ENCODE results near the gene AIFM3.
A peak's percentile ranks its signal among the peaks of the same experiment; 100 is the strongest.

AIFM3 gene

DNA sequence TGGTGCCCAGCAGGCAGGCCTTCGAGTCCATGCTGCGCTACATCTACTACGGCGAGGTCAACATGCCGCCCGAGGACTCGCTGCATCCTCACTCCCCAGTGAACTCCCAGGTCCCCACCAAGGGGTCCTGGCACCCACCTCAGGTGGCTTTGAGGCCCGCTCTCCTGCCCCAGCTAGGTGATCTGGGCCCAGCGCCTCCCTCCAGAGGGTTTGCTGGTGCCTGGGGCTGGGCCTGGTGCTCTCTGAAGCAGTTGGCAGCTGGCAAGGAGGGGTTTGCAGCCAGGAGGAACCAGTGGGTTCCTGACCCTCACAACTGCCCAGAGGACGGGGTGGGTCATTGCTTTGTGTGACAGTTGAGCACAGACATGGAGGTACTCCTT is 29.0 kb downstream of the AIFM3 start:
- no peak overlapping the region for H3K27ac ChIP-seq (ENCODE audit: insufficient read depth, low read length, poor library complexity, severe bottlenecking)
- H3K4me1 ChIP-seq (ENCODE audit: control insufficient read depth, insufficient read depth, low read length, poor library complexity, severe bottlenecking): peaks cover 17% of the 10 kb centered on the region
- H3K36me3 ChIP-seq (ENCODE audit: control insufficient read depth, insufficient read depth, low read length): peaks cover 45% of the 10 kb centered on the region
- no peaks in the 10 kb centered on the region for H3K9me3 ChIP-seq (ENCODE audit: control insufficient read depth, low read length)
- H3K27me3 ChIP-seq (replicated peaks; ENCODE audit: control insufficient read depth, insufficient read depth, low read length, poor library complexity, severe bottlenecking): no peaks in the 10 kb centered on the region
- no peak overlapping the region for H3K4me3 ChIP-seq (ENCODE audit: insufficient read depth, low read depth, low read length, poor library complexity, severe bottlenecking)
- no peak for DNase-seq

GRCh38 chr22:20996598-20997535 is 29.8 kb downstream of the AIFM3 start:
- no peak overlapping the region for H3K27ac ChIP-seq (ENCODE audit: insufficient read depth, low read length, poor library complexity, severe bottlenecking)
- H3K4me3 ChIP-seq (ENCODE audit: insufficient read depth, low read depth, low read length, poor library complexity, severe bottlenecking): no peak overlapping the region
- DNase-seq: no peak
- H3K36me3 ChIP-seq (ENCODE audit: control insufficient read depth, insufficient read depth, low read length): peaks cover 41% of the 10 kb centered on the region
- no peaks in the 10 kb centered on the region for H3K9me3 ChIP-seq (ENCODE audit: control insufficient read depth, low read length)
- peaks cover 18% of the 10 kb centered on the region for H3K4me1 ChIP-seq (ENCODE audit: control insufficient read depth, insufficient read depth, low read length, poor library complexity, severe bottlenecking)
- H3K27me3 ChIP-seq (replicated peaks; ENCODE audit: control insufficient read depth, insufficient read depth, low read length, poor library complexity, severe bottlenecking): no peaks in the 10 kb centered on the region

- peaks cover 18% of the 10 kb centered on the region for H3K4me1 ChIP-seq (ENCODE audit: control insufficient read depth, insufficient read depth, low read length, poor library complexity, severe bottlenecking)
- DNase-seq: no peak
- no peak overlapping the region for H3K27ac ChIP-seq (ENCODE audit: insufficient read depth, low read length, poor library complexity, severe bottlenecking)
- no peaks in the 10 kb centered on the region for H3K9me3 ChIP-seq (ENCODE audit: control insufficient read depth, low read length)
- H3K4me3 ChIP-seq (ENCODE audit: insufficient read depth, low read depth, low read length, poor library complexity, severe bottlenecking): no peak overlapping the region
- H3K36me3 ChIP-seq (ENCODE audit: control insufficient read depth, insufficient read depth, low read length): peaks cover 33% of the 10 kb centered on the region
- H3K27me3 ChIP-seq (replicated peaks; ENCODE audit: control insufficient read depth, insufficient read depth, low read length, poor library complexity, severe bottlenecking): no peaks in the 10 kb centered on the region
These were observed 30.6 kb downstream of the AIFM3 start for GRCh38 chr22:20997536-20998257.

GRCh38 chr22:20998411-20999336 is 31.6 kb downstream of the AIFM3 start:
- peaks cover 28% of the 10 kb centered on the region for H3K36me3 ChIP-seq (ENCODE audit: control insufficient read depth, insufficient read depth, low read length)
- H3K4me1 ChIP-seq (ENCODE audit: control insufficient read depth, insufficient read depth, low read length, poor library complexity, severe bottlenecking): peaks cover 18% of the 10 kb centered on the region
- no peaks in the 10 kb centered on the region for H3K27me3 ChIP-seq (replicated peaks; ENCODE audit: control insufficient read depth, insufficient read depth, low read length, poor library complexity, severe bottlenecking)
- DNase-seq: no peak
- no peak overlapping the region for H3K27ac ChIP-seq (ENCODE audit: insufficient read depth, low read length, poor library complexity, severe bottlenecking)
- no peaks in the 10 kb centered on the region for H3K9me3 ChIP-seq (ENCODE audit: control insufficient read depth, low read length)
- H3K4me3 ChIP-seq (ENCODE audit: insufficient read depth, low read depth, low read length, poor library complexity, severe bottlenecking): no peak overlapping the region

DNA sequence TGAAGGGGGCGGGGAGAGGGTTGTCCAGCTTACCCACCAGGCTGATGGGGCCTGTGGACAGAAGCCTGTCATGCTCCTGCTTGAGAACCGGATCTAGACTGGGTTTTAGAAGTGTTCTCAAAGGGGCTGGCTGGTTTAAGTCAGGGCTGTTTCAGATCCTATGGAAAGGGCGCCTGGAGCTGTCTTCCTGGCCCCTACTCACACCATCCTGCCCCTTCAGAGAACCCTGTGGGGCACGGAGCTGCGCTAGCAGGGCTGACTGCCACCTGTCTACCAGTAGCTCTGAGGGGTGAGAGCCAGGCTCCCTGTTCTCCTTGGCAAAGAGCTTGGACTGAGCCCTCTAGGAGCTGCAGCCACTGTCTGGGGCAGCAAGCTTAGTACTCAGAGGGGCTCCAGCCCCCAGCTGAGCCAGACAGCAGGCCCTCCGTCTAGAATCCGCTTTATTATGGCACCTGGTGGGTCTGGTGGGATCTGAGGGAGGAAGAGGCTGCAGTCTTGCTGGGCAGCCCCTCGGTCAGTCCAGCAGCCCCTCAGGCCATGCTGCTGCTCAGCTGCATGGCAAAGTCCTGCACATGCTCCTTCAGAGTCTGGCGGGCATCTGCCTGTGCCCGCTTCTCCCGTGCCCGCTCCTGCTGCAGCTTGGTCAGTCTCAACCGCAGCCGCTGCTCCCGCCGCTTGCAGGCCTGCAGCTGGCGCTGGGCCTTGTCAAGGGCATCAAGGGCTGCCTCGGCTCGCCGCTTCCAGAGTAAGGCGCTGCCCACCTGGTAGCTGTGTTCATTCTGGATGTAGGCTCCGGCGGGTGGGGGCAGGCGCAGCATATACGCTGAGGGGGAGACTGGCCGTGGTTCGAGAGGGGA is 32.5 kb downstream of the AIFM3 start:
- Histone ChIP-seq H3K9me3 (ENCODE audit: control insufficient read depth, low read length) (no peaks in the 10 kb centered on the region), H3K4me1 (ENCODE audit: control insufficient read depth, insufficient read depth, low read length, poor library complexity, severe bottlenecking) (peaks cover 18% of the 10 kb centered on the region), H3K27me3 (replicated peaks; ENCODE audit: control insufficient read depth, insufficient read depth, low read length, poor library complexity, severe bottlenecking) (no peaks in the 10 kb centered on the region), H3K4me3 (ENCODE audit: insufficient read depth, low read depth, low read length, poor library complexity, severe bottlenecking) (no peak overlapping the region), H3K27ac (ENCODE audit: insufficient read depth, low read length, poor library complexity, severe bottlenecking) (no peak overlapping the region), H3K36me3 (ENCODE audit: control insufficient read depth, insufficient read depth, low read length) (peaks cover 28% of the 10 kb centered on the region)
- DNase-seq: no peak

- peak overlapping the region; percentile 98 for H3K27ac ChIP-seq (ENCODE audit: insufficient read depth, low read length, poor library complexity, severe bottlenecking)
- H3K4me3 ChIP-seq (ENCODE audit: insufficient read depth, low read depth, low read length, poor library complexity, severe bottlenecking): peak overlapping the region; percentile 88
- H3K27me3 ChIP-seq (replicated peaks; ENCODE audit: control insufficient read depth, insufficient read depth, low read length, poor library complexity, severe bottlenecking): no peaks in the 10 kb centered on the region
- peaks cover 28% of the 10 kb centered on the region for H3K36me3 ChIP-seq (ENCODE audit: control insufficient read depth, insufficient read depth, low read length)
- H3K4me1 ChIP-seq (ENCODE audit: control insufficient read depth, insufficient read depth, low read length, poor library complexity, severe bottlenecking): peaks cover 18% of the 10 kb centered on the region
- DNase-seq: no peak
- H3K9me3 ChIP-seq (ENCODE audit: control insufficient read depth, low read length): no peaks in the 10 kb centered on the region
These were observed 33.3 kb downstream of the AIFM3 start for GRCh38 chr22:21000207-21000986.

GRCh38 chr22:21000987-21001600 is 34.0 kb downstream of the AIFM3 start:
- Histone ChIP-seq H3K4me3 (ENCODE audit: insufficient read depth, low read depth, low read length, poor library complexity, severe bottlenecking) (peak overlapping the region; percentile 88), H3K4me1 (ENCODE audit: control insufficient read depth, insufficient read depth, low read length, poor library complexity, severe bottlenecking) (peaks cover 18% of the 10 kb centered on the region), H3K27ac (ENCODE audit: insufficient read depth, low read length, poor library complexity, severe bottlenecking) (peak overlapping the region; percentile 98), H3K9me3 (ENCODE audit: control insufficient read depth, low read length) (no peaks in the 10 kb centered on the region), H3K27me3 (replicated peaks; ENCODE audit: control insufficient read depth, insufficient read depth, low read length, poor library complexity, severe bottlenecking) (no peaks in the 10 kb centered on the region), H3K36me3 (ENCODE audit: control insufficient read depth, insufficient read depth, low read length) (peaks cover 28% of the 10 kb centered on the region)
- DNase-seq: no peak

GRCh38 chr22:21001601-21002325 is 34.7 kb downstream of the AIFM3 start, which contains the start of gene THAP7:
Gene THAP7, minus strand, starts transcription at chr22:21002118. Its CDS starts 207 bp downstream, at chr22:21001911.
- Histone ChIP-seq H3K27me3 (replicated peaks; ENCODE audit: control insufficient read depth, insufficient read depth, low read length, poor library complexity, severe bottlenecking) (no peaks in the 10 kb centered on the region), H3K4me3 (ENCODE audit: insufficient read depth, low read depth, low read length, poor library complexity, severe bottlenecking) (peak within 1 kb of the TSS; percentile 88), H3K36me3 (ENCODE audit: control insufficient read depth, insufficient read depth, low read length) (peaks cover 28% of the 10 kb centered on the region), H3K4me1 (ENCODE audit: control insufficient read depth, insufficient read depth, low read length, poor library complexity, severe bottlenecking) (peaks cover 18% of the 10 kb centered on the region), H3K9me3 (ENCODE audit: control insufficient read depth, low read length) (no peaks in the 10 kb centered on the region), H3K27ac (ENCODE audit: insufficient read depth, low read length, poor library complexity, severe bottlenecking) (peak within 1 kb of the TSS; percentile 98)
- peak; percentile 92 to 94 (median 92) for DNase-seq

All from effector memory CD4-positive, alpha-beta T cell (primary cell).